Sigmoid colon (tissue), 3 donors: ENCODE results near the gene TNFSF18.

ENCODE experiments used
- POLR2A ChIP-seq, 2 donors: fragments of 450-650 bp; IDR thresholded peaks; one replicate each; pipeline ENCODE4 v1.6.1; 2016; ENCODE audit warnings: antibody characterized with exemption in 2 of 2, mild to moderate bottlenecking in 2 of 2, moderate library complexity in 2 of 2
- TF ChIP-seq, protein P1 (sequence below), 4 experiments: fragments of 450-650 bp in 3 of 4; fragments of 200-600 bp in 1 of 4; IDR thresholded peaks; one replicate each; pipeline ENCODE4 v1.5.1; 2016 to 2019; ENCODE audit warnings: antibody characterized with exemption in 4 of 4, mild to moderate bottlenecking in 3 of 4, moderate library complexity in 2 of 4

DNA sequence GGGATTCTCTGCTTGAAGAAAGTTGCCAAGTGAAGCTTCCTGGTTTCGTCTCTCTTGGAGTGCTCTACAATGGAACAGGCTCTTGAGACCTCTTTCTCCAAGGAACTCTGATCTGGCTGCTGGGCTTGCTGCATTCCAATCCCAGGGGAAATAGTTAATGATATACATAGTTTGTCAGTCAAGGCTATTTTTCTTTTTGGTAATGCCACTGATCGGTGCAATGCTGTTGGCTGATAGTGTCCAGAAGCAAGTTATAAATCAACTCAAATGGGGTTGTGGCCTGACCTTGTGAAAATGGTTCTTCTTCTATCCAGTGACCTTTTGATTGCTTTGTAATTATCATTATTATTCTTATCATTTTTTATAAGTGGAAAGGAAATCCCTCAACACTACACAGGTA, 48.4 kb upstream of the TNFSF18 start:
- TF ChIP-seq, protein P1, sequence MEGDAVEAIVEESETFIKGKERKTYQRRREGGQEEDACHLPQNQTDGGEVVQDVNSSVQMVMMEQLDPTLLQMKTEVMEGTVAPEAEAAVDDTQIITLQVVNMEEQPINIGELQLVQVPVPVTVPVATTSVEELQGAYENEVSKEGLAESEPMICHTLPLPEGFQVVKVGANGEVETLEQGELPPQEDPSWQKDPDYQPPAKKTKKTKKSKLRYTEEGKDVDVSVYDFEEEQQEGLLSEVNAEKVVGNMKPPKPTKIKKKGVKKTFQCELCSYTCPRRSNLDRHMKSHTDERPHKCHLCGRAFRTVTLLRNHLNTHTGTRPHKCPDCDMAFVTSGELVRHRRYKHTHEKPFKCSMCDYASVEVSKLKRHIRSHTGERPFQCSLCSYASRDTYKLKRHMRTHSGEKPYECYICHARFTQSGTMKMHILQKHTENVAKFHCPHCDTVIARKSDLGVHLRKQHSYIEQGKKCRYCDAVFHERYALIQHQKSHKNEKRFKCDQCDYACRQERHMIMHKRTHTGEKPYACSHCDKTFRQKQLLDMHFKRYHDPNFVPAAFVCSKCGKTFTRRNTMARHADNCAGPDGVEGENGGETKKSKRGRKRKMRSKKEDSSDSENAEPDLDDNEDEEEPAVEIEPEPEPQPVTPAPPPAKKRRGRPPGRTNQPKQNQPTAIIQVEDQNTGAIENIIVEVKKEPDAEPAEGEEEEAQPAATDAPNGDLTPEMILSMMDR (IDR thresholded peaks at IDR 0.05), result no peak
- no peak for TF ChIP-seq POLR2A (IDR thresholded peaks at IDR 0.05)
